Breast epithelium (tissue), 3 donors: Measurements from ENCODE around the gene SPTLC1.
A peak's percentile ranks its signal among the peaks of the same experiment; 100 is the strongest.

Experiments
- CTCF ChIP-seq, 3 donors: fragments of 450-650 bp; IDR thresholded peaks; one replicate each; pipeline ENCODE4 v1.5.1; 2016 to 2017; ENCODE audit warnings: antibody characterized with exemption in 3 of 3, mild to moderate bottlenecking in 3 of 3, moderate library complexity in 3 of 3
- POLR2A ChIP-seq: fragments of 450-650 bp; IDR thresholded peaks from one replicate; pipeline ENCODE4 v1.6.1; 2016; ENCODE audit warnings: antibody characterized with exemption, mild to moderate bottlenecking, moderate library complexity

DNA sequence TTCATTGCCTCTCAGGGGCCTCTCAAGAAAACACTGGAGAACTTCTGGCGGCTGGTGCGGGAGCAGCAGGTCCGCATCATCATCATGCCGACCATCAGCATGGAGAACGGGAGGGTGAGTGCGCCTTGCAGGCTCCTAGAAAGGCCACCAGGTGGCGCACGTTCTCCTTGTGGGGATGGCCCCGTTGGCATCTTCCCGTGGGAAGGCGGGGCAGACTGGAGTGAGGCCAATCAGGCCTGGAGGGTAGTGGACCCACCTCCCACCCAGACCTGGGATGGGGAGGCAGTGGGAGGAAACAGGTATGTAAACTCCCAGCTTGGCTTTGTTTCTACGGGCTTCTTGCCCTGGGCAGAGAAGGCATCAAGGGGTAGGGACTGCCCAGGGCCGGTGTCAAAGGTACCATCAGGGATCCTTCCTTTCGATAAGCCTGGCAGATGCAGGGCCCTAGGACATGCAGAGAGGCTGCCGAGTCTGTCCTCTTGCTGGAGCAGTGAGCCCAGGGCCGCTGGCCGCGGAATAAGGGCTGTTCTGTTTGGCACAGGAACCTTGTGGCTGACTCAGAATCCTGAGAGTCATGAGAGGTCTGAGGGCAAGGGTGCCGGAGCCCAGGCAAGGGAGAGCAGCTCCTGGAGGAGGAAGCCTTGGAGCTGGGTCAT, 18.9 kb upstream of the SPTLC1 start:
- TF ChIP-seq POLR2A, result no peak
- peak; percentile 77 to 81 (median 78) for TF ChIP-seq CTCF (IDR thresholded peaks at IDR 0.05)
